ENCODE results near the gene XIST. TPM values are rescaled to one million over a fixed set of nuclear protein-coding genes. Genes with fewer than 3 reads are reported as not detected.

Gene XIST
- total and polyA plus RNA-seq, 2 of the 8 experiments (the other 6 are each of a cell fraction or from before 2014, with no cell fraction given): 0.06 to 0.19 TPM

- no peak overlapping the region for H4K8ac ChIP-seq (ENCODE audit: extremely low read depth, insufficient read depth, low read length)
- no peak overlapping the region for H2AK5ac ChIP-seq (ENCODE audit: low read depth, low read length)
- no peak overlapping the region for H3K56ac ChIP-seq (replicated peaks; ENCODE audit: insufficient read length, low read depth, low read length)
- no peak overlapping the region for H2BK12ac ChIP-seq (ENCODE audit: low read depth, low read length)
- H2BK20ac ChIP-seq (ENCODE audit: low read length): no peak overlapping the region
- no peak overlapping the region for H4K91ac ChIP-seq (replicated peaks; ENCODE audit: insufficient read length, low read length)
- H3K27ac ChIP-seq (ENCODE audit: low read depth, low read length): no peak overlapping the region
- no peaks in the 10 kb centered on the region for H3K4me1 ChIP-seq (replicated peaks in 1 of 4; ENCODE audit: control insufficient read depth in 3 of 4, insufficient read depth in 4 of 4, low read length in 3 of 4)
- no peak overlapping the region for H2BK5ac ChIP-seq (ENCODE audit: low read depth, low read length)
- no peak overlapping the region for H3K18ac ChIP-seq (ENCODE audit: extremely low read depth, low read length)
- DNase-seq (ENCODE audit: low read depth in 1 of 2, low spot score in 2 of 2) (no peak), FAIRE-seq (no peak)
- CTCF ChIA-PET (ENCODE audit: partially characterized antibody): interaction anchor here (0.9 kb wide), 1 partner anchor 9 kb away, joined by 3 read pairs; no protein-coding TSS in a partner anchor
- no peak overlapping the region for H3K23ac ChIP-seq (ENCODE audit: insufficient read length)
- H3K4me3 ChIP-seq (ENCODE audit: extremely low read depth in 1 of 4, insufficient read depth in 2 of 4, low read depth in 3 of 4, low read length in 4 of 4): no peak overlapping the region
- no peaks in the 10 kb centered on the region for H3K79me2 ChIP-seq (ENCODE audit: control insufficient read depth in 1 of 2, insufficient read depth in 2 of 2, low read length in 2 of 2)
- no peaks in the 10 kb centered on the region for H4K20me1 ChIP-seq (replicated peaks in 1 of 2; ENCODE audit: control insufficient read depth in 1 of 2, insufficient read depth in 2 of 2, low read length in 2 of 2)
- no peak for TF ChIP-seq EP300 (IDR thresholded peaks at IDR 0.05; ENCODE audit: borderline replicate concordance in 1 of 2, low read depth in 2 of 2, low read length in 2 of 2)
- no peaks in the 10 kb centered on the region for H3K79me1 ChIP-seq (ENCODE audit: low read depth, low read length)
- no peaks in the 10 kb centered on the region for H3K27me3 ChIP-seq (replicated peaks in 1 of 4; ENCODE audit: control insufficient read depth in 3 of 4, extremely low read depth in 1 of 4, insufficient read depth in 3 of 4, low read length in 3 of 4)
- POLR2A ChIA-PET (ENCODE audit: partially characterized antibody): no interaction called here
- no peaks in the 10 kb centered on the region for H3K36me3 ChIP-seq (ENCODE audit: control insufficient read depth in 2 of 4, insufficient read depth in 4 of 4, low read length in 3 of 4)
- no peak overlapping the region for H3K14ac ChIP-seq (ENCODE audit: insufficient read length)
- H3K23me2 ChIP-seq (ENCODE audit: low read depth, low read length): no peaks in the 10 kb centered on the region
- no peak overlapping the region for H2BK120ac ChIP-seq (replicated peaks; ENCODE audit: low read depth, low read length)
- H4K5ac ChIP-seq (ENCODE audit: insufficient read length, low read depth, low read length): no peak overlapping the region
- no peak overlapping the region for H3K4me2 ChIP-seq (ENCODE audit: insufficient read depth in 1 of 2, low read depth in 2 of 2, low read length in 2 of 2)
- no peak overlapping the region for H3K9ac ChIP-seq (replicated peaks in 1 of 4; ENCODE audit: extremely low read depth in 1 of 4, low read depth in 3 of 4, low read length in 3 of 4)
- H3K9me3 ChIP-seq (ENCODE audit: insufficient read depth in 2 of 2, low read depth in 1 of 2, low read length in 1 of 2): no peaks in the 10 kb centered on the region
- no peak overlapping the region for H3K4ac ChIP-seq (replicated peaks; ENCODE audit: insufficient read length, low read depth, low read length)
- H2BK15ac ChIP-seq (ENCODE audit: low read length): no peak overlapping the region
- WGBS, 2 experiments (ENCODE audit: extremely low coverage in 1 of 2, insufficient coverage in 1 of 2, insufficient read length in 1 of 2, insufficient replicate concordance in 2 of 2, low coverage in 1 of 2, low lambda C conversion rate in 2 of 2, missing lambda C conversion rate in 1 of 2): 88% methylated on average over 2 of the region's 2 CpGs; no CpG with 5 or more reads in 1 of the 2 experiments
- no peak overlapping the region for H2AFZ ChIP-seq (ENCODE audit: low read length)
Measured at GRCh38 chrX:73831500-73831899, 21.0 kb downstream of the XIST start.
